NCI-H128 (cell line): ENCODE measurements around the gene ZNF19.

ENCODE experiments used
- DNase-seq: peaks from one replicate; lab custom pipeline; 2025; ENCODE audit not compliant: unreplicated experiment; lab: John Stamatoyannopoulos, UW

The ZNF19 gene

DNA sequence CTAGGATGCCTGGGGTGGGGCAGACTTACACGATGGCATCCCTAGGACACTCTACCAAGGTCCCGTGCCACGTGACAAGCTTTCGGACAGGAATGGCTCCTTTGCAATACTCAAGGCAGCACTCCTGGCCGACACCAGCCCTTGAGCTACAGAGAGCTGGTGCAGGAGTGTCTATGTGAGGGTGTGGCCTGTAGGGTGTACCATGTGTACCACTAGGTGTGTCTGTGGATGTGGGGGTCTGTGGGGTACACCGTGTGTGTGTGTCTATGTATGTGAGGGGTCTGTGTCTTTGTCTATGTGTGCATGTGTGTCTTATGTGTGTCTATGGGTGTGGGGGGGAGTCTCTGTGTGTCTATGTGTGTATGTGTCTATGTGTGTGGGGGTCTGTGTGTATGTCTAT lies 45.4 kb downstream of the ZNF19 start:
- no peak for DNase-seq

- no peak for DNase-seq
These were observed 47.1 kb downstream of the ZNF19 start, which contains the start of gene TLE7 for GRCh38 chr16:71442051-71442440. TLE7 (minus strand) TSS chr16:71442054; CDS start chr16:71433324, 8,730 bp downstream.

DNA sequence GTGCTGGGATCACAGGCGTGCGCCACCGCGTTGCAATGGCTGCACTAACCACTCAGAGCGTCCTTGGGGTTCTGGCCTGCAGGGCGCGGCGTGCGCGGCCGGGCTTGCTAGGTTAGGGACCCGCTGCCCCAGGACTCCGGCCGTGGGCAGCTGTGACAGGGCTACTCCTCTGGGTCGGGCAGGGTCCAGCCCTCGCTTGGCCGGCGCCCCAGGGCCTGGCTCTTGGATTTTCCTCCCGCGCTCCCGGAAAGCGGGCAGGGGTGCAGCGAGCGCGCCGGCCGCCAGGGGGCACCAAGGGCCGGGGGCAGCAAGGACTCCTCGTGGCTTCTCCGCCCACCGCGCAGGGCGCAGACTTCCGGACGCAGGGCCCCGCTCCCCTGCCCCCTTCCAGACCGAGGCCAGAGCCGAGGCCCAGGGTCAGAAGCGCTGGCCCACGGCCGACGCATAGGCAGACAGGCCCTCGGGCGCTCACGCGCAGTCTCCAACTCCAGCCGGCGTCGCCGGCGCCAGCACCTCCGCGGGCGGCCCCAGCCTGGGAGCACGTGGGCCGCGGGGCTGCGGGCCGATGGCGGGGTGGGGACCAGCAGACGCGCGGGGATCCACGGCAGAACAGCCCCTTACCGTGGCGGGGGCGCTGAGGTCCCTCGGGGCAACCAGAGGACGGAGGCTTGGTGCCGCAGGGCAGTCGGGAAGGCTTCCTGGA lies 47.6 kb downstream of the ZNF19 start:
- DNase-seq, result no peak

DNA sequence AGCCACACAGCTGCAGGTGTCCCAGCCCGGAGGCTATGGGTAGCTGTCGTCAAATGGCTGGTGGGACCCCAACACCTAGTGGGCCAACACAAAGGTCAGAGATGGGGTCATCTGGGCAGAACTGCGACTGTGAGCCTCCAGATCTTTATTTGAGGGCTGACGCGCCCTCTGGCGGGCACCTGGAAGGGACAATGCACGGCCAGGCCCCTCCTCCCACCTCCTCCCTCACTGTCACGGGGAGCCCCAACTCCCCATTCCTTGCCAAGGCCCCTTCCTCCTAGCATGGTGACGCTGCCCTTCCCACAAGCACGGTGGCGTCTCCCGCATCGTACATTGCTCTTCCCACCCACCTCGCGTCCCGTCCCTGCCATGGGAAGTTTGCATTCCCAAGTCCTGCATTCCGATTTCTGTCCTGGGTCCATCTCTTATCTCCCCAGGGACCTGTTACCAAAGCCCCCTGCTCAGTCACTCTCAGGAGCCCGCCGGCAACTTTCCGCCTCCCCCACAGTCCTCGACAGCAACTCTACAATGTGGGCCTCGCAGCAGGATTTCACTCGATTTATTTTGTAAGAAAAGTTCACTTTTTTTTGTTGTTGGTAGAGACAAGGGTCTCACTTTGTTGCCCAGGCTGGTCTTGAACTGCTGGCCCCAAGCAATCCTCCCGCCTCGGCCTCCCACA lies 48.3 kb downstream of the ZNF19 start:
- no peak for DNase-seq

DNA sequence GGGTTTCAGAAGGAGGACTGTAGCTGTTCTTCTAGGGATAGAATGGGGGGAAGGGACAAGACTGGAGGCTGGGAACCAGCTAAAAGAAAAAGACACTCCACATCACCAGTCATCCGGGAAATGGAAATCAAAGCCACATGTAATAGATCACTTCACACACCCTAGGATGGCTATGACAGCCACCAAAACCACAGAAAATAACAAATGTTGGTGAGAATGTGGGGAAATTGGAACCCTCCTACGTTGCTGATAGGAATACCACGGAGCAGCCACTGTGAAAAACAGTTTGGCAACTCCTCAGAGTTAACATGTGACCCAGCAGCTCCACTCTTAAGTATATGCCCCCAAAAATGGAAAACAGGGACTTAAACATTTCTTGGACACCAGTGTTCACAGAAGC lies 49.6 kb downstream of the ZNF19 start:
- no peak for DNase-seq

DNA sequence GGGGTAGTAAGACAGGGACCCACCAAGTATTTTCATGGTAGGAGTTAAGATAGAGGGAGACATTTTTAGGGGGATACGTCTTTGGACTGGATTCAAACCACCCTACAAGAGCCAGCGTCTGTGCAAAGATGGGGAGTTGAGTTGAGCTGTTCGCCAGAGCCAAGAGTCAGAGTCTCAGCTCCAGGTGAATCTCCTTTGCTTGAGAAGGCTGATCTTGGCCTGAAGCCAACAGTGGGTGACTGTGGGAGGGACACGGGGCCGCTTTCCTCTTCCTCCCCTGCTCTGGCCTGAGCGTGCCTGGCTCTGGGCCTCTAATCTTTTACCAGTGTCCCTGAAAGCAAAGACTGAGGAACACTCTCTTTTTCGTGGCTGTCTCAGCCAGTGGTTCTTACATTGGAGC lies 52.7 kb downstream of the ZNF19 start:
- DNase-seq, result no peak

GRCh38 chr16:71432906-71433305 lies 56.2 kb downstream of the ZNF19 start:
- DNase-seq, result no peak

GRCh38 chr16:71431991-71432390 lies 57.1 kb downstream of the ZNF19 start:
- DNase-seq, result no peak

GRCh38 chr16:71431176-71431575 lies 57.9 kb downstream of the ZNF19 start:
- no peak for DNase-seq

DNA sequence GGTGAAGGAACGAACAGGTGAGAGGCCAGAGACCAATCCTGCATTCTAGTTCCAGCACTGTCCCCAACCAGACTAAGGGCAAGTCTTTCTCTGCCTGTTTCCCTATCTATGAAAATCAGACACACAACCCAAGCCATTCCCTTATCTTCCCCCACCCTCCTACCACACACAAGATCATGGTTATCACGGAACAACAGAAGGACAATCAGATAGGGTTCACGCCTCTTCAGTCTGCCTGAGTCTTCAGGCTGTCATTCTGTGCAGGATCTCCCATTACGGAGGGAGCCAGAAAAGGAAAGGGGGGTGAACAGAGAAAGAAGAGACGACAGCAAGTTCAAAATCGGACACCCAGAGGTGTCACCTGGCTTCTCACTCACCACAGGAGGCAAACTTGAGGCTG lies 58.4 kb downstream of the ZNF19 start:
- DNase-seq, result no peak

GRCh38 chr16:71429581-71429980 lies 59.5 kb downstream of the ZNF19 start:
- no peak for DNase-seq

- DNase-seq, result no peak
These were observed 60.2 kb downstream of the ZNF19 start for GRCh38 chr16:71428883-71429282.

DNA sequence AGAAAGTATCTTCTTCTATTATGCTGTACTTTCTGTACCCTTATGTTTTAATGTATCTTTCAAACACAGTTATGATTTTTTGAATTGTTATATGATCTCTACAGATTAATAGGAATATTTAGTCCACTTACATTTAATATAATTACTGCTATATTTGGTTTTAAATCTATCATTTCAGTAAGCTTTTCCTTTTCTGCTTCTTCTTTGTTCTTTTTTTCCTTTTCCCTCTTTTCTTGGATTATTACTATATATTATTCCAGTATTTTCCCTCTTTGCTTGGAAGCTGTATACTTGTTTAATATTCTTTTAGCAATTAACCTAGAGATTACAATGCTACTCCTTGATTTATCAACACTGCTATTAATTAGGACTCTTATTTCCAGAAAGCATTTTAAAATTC lies 60.7 kb downstream of the ZNF19 start:
- no peak for DNase-seq

DNA sequence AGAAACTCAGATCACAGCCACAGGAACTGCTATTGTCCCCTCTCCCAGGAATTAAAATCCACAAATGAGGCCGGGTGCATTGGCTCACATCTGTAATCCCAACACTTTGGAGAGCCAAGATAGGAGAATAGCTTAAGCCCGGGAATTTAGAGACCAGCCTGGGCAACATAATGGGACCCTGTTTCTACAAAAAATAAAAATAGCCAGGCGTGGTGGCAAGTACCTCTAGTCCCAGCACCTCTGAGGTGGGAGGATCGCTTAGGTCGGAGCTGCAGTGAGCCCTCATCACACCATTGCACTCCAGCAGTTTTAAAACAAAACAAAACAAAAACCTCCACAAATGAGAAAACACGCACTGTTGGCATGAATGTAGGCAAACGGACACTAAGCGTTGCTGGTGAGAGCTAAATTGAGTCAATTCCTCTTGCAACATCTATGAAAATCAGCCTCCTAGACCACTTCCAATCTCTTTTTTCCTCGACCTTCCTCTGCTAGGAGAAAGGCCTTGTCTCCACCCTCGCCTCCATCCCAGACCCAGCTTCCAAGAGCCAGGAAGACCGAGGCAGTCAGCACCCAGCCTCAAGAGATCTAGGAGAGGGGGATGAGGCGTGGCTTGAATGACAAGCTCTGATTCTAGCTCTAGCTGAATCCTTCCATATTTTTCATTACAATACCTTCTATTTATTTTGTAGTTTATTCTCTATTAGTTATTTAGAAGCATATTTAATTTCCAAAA lies 62.1 kb downstream of the ZNF19 start:
- no peak for DNase-seq

DNA sequence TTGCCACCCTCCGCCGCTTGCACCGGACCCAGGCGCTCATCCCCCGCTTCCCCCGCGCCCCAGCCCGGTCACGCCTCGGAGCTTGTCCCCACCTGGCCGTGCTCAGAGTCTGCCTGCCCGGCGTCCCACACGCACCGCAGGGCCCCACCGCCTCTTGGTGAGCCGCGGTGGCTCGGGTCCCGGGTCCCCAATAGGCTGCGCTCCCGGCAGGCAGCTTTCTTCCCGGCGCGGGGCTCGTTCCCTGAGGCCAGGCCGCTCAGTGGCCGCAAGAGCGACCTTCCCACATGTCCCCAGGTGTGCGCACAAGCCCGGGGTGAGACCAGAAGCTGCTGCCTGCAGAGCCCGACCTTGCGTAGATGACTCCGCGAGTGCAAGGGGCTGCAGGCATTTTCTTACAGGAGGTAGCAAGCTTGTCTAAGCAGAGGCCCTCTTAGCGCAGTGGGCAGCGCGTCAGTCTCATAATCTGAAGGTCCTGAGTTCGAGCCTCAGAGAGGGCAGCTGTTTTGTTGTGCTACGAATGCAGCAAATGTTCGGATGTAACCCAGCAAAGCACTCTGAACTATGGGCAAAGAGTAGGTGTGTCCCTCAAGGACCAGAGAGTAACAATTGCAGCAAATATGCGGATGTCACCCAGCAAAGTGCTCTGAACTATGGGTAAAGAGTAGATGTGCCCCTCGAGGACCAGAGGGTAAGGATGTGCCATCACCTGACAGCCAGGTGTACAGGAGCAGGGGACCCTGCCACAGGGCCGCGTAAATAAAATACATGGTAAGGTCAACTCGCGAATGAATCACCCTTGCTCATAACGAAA lies 62.9 kb downstream of the ZNF19 start:
- DNase-seq, result no peak

- DNase-seq, result no peak
These were observed 63.4 kb downstream of the ZNF19 start for GRCh38 chr16:71425746-71426068.

- no peak for DNase-seq
These were observed 64.5 kb downstream of the ZNF19 start for GRCh38 chr16:71424626-71425025.

GRCh38 chr16:71423865-71424264 lies 65.3 kb downstream of the ZNF19 start:
- no peak for DNase-seq
